GM21825 (cell line): Measurements from ENCODE around the gene DENND2A.
A peak's percentile ranks its signal among the peaks of the same experiment; 100 is the strongest.
"Not testable (repeated sequence)": the region's sequence is repeated elsewhere in the genome, so short reads cannot be mapped to it uniquely, and the experiment has no call there.

Experiments used
- ATAC-seq: cut with Tn5 transposase; IDR thresholded peaks from one replicate; pipeline ENCODE4 v1.9.1; 2021; ENCODE audit warnings: mild to moderate bottlenecking, moderate library complexity; ENCODE audit not compliant: unreplicated experiment

DENND2A gene

DNA sequence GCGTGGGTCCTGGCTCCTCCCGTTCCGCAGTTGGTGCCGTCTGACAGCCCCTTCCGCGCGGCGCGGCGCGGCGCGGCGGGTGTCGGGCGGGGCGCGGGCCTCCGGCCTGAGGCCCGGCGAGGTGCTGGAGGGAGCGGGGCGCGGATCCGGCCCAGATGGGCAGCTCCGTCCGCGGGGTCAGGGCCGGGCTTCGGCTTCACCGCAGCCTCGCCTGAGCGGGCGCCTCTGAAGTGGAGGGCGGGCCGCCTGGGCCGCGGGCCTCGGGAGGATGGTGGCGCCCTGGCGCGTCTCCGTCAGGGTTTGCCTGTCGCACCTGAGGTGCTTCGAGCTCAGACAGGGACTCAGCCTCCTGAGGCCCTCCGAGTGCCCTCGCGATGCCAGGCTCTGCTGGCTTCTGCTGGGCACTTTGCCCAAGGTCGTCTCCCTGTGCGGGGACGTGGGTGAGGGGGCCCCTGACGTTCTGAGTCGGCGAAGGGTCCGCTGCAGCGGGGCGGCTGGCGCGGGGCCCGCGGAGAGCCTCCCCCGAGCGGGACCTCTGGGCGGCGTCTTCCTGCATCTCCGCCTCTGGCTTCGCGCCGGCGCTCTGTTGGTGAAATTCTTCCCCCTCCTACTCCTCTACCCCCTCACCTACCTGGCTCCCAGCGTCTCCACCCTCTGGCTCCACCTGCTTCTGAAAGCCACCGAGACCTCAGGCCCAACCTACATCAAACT, 32.6 kb upstream of the DENND2A start:
- peak; percentile 42 for ATAC-seq

DNA sequence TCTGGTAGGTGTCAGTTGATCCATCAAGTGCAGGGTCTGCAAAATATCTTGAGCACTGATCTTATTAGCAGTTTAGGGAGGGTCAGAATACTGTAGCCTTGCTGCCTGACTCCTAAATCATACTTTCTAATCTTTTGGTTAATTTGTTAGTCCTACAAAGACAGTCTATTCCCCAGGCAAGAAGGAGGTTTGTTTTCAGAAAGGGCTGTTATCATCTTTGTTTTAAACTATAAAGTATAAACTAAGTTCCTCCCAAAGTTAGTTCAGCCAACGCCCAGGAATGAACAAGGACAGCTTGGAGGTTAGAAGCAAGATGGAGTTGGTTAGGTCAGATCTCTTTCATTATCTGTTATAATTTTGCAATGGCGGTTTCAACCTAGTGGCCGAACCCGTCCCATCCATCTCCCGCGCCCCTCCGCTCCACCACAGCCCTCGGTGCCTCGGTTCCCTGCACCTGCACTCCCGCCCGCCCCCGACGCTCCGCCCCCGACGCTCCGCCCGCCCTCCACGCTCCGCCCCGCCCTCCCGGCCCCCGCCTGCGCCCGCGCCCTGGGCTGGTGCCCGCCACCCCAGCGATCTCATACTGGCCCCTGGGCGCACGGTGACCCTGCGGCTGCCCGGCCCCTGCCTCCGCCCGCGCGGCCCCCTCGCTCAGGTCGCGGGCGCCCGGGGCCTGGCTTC, 31.9 kb upstream of the DENND2A start, which contains the start of gene ADCK2:
TSS of gene ADCK2 (plus strand) at position 564 of the 681 bp plus-strand sequence. CDS start 386 bp downstream, outside the sequence.
- ATAC-seq, result peak; percentile 51

DNA sequence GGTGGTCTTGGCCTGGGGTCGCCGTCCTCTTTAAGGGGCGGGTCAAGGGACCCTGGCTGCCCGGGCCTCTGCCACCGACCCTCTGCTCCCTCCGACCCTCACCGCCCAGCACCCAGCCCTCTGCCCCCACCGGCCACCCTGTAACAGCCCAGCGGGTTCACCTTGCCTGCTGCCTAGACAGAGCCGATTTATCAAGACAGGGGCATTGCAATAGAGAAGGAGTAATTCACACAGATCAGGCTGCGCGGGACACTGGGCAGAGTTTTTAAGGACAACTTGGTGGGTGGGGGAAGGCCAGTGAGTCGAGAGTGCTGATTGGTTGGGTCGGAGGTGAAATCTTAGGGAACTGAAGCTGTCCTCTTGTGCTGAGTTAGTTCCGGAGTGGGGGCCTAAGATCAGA, 31.4 kb upstream of the DENND2A start:
- ATAC-seq, result no peak

DNA sequence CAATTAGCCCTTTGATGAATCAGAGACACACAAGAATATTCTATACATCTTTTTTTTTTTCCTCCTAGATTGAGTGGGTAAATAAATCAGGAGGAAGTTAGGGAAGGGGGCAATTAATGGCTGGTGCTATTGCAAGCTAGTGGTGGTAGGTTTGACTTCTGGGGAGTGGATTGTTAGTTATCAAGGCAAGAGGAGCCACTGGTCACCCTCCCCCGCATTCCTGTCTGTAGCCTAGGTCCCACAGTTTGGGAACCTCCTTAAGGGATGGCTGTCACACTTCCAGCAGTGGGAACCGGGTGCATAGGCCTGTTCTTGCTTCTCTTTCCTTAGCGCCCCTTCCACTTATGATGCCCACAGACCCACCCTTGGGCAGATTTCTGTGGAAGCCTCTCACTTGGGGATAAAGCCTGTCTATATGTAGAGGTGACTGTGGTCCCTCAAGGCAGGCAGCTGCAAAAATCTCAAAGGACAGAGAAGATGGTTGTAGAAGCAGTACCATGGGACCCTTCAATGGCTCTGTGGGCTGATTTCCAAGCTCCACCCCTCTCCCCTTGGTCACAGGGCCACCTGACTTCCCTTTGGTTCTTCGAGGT, 29.8 kb upstream of the DENND2A start:
- no peak for ATAC-seq

DNA sequence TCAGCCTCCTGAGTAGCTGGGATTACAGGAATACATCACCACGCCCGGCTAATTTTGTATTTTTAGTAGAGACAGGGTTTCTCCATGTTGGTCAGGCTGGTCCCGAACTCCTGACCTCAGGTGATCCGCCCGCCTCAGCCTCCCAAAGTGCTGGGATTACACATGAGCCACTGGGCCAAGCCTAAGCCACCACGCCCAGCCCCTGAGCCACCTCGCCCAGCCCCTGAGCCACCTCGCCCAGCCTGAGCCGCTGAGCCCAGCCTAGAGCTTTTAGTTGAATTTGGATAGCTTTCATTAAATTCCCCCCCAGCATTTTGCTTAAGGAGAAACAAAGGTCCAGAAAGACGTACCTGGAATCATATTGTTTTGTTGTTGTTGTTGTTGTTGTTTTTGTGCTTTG, 29.2 kb upstream of the DENND2A start:
- not testable (repeated sequence) for ATAC-seq

DNA sequence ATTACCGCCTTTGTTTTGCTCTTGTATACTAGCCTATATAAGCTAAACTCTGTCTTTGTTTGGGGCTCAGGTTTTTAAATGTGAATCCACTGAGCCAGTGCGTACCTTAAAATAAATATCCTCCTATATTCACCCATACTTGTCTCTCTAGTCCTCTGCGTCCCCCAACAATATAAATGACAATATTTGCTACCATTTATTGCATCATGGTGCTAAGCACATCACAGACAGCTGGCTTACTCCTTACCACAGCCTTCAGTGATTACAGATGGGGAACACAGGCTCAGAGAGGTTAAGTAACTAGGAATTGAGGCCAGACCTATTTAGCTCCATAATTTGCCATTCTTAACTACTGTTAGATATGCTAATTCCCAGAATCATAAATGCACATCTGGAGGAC, 28.7 kb upstream of the DENND2A start:
- no peak for ATAC-seq

DNA sequence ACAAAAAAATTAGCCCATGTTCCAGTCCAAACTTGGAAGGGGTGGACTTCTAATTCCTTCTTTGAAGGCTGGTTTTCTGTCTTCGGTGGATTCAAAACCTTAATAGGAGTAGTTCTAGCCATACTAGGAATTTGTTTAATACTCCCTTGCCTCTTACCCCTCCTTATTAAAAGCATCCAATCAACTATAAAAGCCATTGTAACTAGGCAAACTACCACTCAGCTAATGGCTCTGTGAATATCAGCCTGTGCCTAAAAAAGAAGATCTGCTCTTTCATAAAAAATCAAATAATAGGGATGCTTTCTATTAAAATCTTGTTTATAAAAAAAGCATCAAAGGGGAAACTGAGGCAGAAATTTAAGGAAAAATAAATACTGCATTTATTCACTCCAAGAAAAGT, 28.0 kb upstream of the DENND2A start:
- no peak for ATAC-seq

DNA sequence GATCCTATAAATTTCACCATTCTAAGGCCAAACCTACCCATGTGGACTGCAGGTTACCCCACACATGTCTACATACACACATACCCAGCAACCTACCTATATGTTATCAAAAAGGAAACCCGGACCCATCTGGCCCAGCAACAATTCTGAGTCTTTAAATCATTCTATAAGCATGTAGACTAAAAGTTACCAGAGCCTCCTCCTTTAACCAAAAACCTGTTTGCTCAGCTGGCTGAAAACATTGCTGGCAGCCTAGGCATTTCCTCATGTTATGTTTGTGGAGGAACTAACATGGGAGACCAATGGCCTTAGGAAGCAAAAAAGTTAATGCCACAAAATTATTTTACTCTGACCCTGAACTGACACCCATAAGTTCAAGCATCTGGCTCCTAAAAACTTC, 26.9 kb upstream of the DENND2A start:
- no peak for ATAC-seq

DNA sequence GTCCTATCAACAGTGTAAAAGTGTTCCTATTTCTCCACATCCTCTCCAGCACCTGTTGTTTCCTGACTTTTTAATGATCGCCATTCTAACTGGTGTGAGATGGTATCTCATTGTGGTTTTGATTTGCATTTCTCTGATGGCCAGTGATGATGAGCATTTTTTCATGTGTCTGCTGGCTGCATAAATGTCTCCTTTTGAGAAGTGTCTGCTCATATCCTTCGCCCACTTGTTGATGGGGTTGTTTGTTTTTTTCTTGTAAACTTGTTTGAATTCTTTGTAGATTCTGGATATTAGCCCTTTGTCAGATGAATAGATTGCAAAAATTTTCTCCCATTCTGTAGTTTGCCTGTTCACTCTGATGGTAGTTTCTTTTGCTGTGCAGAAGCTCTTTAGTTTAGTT, 22.3 kb upstream of the DENND2A start:
- ATAC-seq, result not testable (repeated sequence)

DNA sequence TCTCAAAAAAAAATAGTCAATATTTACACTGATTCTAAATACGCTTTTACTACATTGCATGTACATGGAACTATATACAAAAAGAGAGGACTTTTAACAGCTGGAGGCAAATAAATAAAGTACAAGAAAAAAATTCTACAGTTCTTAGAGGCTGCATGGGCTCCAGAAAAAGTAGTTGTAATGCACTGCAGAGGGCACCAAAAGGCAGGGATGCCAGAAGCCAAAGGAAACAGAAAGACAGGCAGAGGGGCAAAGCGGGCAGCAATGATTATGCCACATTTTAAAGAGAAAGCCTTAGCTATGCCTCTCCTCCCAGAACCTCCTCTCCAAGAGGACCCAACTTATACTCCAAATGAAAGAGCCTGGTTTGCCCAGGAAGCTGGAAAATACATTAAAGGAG, 20.5 kb upstream of the DENND2A start:
- no peak for ATAC-seq

DNA sequence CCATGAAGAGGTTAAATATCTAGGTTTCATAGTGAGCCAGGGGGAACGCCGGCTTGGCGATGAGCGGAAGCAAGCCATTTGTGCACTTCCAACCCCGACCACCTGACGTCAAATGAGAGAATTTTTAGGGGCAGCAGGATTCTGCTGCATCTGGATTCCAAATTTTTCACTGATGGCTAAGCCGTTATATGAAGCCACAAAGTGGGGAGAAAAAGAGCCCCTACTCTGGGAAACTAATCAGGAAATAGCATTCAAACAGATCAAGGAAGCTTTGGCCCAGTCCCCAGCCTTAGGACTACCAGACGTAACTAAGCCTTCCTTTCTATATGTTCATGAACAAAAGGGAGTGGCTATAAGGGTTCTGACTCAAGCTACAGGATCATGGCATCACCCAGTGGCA, 19.2 kb upstream of the DENND2A start:
- no peak for ATAC-seq

DNA sequence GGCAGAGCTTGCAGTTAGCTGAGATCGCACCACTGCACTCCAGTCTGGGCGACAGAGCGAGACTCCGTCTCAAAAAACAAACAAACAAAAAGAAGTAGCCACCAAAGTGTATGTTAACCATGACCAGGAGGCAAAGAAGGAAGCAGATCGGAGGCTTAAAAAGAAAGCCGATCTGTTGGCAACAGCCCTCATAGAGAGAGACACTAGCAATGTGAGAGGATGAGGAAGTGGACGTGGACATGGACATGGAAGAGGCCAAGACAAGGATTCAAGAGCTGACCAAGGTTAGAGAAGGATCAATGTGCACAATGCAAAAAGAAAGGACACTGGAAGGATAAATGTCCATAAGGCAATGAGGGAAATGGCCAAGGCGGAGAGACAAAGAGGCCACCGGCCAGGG, 17.3 kb upstream of the DENND2A start:
- ATAC-seq, result no peak

DNA sequence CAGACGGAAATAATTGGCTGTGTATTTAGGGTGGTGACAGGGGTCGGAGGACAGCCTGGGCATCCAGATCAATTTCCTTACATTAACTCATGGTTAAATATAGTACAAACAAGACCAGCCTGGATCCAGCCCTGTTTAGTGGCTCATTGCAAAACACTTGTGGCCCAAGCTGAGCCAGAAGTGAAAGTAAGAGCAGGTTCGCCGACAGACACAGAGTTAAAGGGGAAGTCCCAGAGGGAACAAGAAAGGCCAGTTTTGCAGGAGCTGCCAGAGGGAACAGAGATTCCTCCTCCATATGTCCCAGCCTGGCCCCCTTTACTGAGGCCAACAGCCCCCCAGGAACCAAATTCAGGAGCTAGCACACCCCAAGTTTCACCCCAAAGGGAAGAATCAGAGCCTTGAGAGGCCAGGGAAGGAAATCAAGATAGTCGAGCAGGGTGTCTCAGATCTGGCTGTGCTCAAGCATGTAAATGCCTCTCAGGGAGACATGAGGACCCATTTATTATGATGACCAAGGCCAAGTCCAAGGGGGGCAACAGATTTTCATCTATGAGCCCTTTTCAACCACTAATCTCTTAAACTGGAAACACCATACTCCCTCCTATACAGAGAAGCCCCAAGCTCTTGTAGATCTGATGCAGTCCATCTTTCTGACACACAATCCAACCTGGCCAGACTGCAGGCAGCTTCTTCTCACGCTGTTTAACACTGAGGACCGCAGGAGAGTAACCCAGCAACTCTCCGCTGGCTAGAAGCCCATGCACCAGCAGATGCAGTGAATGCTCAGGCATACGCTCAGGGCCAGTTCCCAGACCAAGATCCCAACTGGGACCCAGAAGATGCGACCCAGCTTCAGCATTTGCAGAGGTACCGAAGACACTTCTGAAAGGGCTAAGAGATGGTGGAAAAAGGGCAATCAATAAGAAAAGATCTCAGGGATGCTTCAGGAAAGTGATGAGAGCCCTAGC, 16.2 kb upstream of the DENND2A start:
- peak; percentile 70 for ATAC-seq

DNA sequence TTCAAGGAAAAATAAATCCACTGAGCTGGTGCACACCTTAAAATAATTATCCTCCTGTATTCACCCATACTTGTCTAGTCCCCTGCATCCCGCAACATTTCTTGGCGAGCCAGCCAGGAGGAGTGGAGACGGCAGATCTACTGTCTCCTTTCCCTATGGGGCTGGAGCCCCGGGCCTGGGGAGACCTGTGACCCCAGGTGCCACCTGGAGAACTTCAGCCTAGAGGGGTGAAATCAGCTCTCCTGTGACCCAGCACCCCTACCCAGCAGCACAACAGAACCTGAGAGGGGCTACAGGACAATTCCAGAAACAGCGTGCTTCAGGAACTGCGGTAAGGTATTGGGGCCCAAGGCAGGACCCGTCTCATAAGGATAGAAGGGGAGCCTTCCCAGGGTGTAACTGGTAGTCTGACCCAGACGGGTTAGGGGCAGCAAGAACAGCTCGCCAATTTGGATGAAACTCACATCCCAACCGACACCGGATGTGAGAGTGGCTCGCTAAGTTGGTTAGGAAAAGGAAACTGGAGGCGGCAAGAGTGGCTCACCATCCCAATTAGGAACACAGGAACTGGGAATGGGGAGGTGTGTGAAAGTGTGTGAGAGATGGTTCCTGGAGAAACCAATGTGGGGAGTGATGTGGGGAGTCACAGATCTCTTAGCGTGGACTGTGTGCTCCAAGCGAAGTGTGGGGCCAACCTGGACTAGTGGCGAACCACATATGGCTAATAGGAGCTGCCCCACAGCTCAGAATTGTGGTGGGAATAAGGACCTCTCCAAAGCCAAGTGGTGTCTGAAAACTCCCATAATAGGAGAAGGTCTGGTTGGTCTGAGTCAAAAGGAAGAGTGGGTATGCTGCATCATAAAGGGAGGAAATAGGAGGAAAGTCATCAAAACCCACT, 15.1 kb upstream of the DENND2A start:
- no peak for ATAC-seq

DNA sequence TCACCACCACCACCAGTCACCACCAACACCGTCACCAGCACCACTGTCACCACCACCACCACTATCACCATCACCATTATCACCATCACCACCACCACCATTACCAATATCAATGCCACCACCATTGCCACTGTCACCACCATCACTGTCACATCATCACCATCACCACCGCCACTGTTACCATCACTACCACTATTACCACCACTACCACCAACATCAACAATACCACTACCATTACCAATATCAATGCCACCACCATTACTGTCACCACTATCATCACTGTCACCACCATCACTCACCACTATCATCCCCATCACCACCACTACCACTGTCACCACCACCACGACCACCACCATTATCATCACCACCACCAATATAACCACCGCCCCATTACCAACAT, 14.0 kb upstream of the DENND2A start:
- no peak for ATAC-seq

DNA sequence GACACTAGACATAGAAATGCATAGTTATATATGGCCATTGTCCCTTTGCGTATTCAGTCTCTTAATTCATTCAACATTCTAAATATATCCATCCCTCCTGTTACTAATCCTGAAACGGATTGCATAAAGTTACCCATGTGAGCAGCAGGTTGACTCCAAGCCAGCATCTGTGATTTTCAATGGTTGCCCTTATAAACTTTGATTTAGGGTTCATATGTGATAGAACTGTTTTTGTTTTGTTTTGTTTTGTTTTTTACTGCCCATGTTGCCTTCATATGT, 13.4 kb upstream of the DENND2A start:
- no peak for ATAC-seq

DNA sequence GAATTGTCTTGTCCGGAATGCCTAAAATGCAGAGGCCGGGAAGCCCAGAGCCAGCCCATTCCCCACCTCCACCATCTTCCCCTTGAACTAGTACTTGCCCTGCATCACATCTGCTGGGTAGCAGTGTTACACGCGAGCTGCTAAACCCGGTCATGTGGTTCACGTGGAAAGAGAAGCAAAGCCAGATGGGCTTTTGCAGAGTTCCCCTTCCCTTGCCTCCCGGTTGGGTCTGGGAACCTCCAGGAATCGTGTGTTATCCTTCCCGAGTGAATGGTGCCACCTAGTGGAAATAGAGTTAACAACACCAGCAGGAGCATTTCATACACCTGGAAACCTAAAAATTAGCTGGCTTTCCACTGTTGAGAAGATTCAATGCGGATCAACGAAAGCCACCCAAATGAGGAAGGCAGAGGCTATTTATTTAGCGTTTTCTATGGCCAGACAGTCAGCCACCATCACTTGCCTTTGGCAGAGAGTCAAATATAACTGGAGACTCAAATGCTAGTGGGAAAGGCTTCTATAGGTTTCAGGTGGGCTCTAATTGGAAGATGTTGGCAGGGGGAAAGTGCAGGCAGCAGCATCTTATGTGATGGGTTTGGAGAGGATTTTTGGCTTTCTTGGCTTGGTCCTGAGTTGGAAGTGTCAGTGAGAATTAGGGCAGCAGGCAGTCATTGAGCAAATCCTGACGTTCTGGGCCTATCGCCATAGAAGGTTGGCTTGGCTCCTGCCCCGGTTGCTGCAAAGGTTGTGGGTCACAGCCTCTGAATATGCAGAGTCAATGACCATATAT, 12.9 kb upstream of the DENND2A start:
- ATAC-seq, result no peak

DNA sequence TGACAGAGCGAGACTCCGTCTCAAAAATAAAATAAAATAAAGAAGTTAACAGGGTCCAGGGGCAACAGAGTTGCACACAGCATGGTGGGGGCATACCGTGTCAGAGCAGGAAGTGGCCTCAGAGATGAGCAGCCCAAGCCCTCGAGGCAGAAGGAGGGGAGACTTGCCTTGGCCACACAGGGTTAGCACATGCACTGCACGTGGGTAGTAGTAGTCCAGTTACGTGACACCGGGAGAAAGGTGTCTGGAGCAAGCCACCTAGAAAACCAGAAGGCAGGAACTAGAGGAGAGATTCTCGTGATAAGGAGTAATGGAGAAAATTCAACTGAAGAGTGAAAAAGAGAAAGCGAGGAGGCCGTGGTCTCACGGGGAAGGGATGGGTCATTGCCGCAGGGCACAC, 9.8 kb upstream of the DENND2A start:
- ATAC-seq, result no peak

DNA sequence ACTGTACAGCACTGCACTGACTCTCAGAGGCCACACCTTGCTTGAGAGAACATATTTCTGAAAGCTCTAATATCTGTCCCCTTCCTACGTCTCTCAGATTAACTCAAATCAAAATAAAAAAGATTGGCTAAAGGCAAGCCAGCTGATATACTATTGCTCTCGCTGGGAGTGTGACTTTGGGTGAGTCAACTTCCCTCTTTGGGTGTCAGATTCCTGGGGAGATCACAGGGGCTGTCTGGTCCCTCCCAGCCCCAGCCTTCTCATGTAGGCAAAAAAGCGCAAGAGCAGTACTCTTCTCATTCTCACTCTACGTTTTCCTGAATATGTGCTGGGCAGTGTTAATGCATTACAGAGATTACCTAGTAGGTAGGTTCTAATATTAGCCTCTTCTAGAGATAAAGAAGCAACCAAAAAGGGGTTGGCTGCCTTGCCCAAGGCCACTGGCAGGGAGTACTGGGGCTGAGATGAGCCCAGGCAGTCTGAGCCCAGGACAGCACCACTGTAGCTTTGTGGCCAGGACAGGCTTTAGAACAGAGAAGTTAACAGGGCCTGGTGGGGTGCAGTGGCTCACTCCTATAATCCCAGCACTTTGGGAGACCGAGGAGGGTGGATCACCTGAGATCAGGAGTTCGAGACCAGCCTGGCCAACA, 9.1 kb upstream of the DENND2A start:
- no peak for ATAC-seq
